GM19452 (cell line): ENCODE data around the gene XYLB.

Experiments
- ATAC-seq: cut with Tn5 transposase; IDR thresholded peaks from one replicate; pipeline ENCODE4 v1.9.1; 2021; ENCODE audit not compliant: unreplicated experiment

The XYLB gene

DNA sequence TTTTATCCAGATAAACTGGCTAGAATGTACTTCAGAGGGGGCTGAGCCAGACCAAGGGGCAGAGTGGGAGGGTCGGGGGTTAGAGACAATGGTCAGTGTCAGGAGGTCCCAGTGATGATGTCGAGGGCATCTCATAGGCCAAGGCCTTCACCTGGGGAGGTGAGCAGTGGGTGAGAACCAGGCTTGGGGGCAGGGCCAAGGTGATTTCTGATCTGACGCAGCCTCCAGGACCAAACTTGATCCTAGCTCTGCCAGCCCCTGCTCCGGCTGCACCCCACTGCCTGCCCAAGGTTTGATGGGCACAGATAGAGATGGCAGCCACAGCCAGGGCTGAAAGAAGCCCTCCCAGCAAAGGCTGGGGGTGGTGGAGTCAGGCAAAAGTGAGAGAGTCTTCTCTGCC is 14.9 kb downstream of the XYLB start:
- ATAC-seq = no peak

DNA sequence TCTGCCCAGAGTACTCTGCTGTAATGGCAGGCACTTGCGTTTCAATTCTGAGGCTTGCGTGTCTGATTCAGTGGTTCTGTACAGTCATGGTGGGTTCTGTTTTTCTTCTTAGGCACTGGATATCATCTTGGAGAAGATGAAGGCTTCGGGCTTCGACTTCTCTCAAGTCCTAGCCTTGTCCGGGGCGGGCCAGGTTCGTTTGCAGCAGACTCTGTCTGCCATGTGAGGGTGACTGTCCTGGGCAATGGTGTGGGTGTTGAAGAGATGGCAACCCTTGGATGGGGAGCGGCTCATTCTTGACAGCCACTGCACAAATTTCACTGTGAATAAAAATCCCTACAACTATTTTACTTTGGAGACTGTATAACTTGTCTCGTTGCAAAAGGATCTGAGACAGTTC is 16.2 kb downstream of the XYLB start:
- ATAC-seq = no peak

DNA sequence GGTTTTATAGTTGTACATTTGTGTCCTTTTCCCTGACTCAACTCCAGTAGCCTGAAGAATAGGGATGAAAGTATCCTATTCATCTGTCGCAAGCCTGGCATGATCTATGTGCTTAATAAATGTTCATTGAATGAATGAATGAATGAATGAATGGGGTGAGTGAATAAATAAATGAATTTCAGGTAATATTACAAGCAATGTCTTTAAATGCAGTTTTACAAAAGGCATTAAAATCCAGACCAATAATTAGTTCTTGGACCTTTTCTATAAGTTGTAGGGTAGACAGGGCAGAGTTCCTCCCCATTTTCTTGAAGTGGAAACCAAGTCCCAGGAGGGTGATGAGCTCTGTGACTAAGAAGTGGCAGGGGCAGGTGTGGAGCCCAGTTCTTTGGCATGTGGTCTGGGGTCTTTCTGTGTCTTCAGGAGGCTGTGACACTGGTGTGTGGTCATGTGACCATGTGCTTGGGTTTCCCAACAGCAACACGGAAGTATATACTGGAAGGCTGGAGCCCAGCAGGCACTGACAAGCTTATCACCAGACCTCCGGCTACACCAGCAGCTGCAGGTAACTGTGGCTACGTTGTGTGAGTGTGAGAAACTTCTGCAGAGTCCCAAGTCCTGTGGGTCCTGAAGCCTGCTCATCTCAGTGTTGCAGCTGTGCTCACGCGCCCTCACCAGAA is 18.3 kb downstream of the XYLB start:
- ATAC-seq = no peak

DNA sequence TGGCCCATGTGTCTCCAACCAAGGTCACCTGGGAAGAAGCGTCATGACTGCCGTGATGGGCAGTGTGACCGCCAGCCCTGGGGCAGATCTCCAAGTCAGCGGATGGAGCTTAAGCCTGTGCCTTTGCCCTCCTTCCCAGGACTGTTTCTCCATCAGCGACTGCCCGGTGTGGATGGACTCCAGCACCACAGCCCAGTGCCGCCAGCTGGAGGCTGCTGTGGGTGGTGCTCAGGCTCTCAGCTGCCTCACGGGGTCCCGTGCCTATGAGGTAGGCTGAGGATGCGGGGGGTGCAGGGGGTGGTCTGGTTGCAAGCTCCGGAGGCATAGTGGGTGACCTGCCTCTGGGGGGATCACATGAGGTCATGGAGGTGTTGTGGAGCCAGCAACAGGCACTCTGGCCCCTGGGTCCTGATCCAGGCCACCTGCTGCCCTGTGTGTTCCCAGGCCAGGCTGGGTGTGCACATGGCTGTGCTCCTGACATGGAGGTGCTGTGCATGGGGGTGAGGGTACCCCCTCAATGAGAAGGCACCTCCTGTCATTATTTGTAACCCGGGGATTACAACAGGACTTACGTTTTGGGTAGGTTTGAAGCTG is 19.0 kb downstream of the XYLB start:
- no peak for ATAC-seq

DNA sequence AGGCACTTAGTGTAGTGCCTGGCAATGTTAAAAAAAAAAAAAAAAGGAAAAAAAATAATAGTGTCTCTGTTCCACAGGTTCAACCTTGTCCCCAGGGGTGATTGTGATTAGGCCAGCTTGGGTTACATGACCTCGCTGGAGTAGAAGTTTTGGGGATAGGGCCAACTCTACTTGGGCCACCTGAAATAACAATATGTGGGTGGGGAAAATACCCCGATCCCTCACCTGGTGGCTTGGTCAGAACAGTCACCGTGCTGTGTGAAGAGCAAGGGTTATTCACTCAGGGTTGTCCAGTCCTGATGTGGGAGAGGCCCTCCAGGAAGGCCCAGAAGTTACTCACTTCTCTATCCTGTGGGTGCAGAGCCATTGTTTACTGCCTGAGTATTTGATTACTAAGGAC is 19.5 kb downstream of the XYLB start:
- ATAC-seq = no peak

DNA sequence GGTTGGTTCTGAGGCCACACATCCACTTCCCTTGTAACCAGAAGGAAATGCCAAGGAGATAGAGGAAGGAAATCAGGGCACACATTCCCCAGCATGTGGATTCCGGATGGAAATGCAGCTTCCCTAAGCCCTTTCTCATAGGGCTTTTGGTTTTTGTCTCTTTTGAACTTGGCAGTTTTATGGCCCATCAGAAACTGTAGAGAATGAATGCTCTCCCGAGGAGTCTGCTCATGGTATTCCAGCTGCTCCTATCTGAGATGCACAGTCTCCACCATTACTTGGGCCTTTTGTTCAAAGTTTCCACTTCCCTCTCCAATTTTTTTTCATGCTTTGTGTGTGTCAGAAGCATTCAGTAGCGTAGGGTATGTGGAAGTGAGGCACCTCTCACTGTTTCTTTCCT is 21.2 kb downstream of the XYLB start:
- ATAC-seq = no peak

DNA sequence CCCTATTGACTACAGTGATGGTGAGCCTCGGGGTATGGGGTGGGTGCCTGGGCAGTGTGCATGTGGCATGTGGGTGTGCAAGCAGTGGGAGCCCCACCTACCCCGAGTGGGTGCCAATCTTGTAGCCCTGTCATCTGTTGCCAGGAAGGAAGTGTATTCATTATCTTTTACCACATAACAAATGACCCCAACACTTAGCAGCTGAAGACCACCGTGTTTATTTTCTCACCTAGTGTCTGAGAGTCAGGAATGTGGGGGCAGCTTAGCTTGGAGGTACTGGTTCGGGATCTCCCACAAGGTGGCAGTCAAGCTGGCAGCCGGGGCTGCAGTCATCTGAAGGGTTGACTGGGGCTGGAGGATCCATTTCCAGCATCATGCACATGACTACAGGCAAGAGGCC is 21.7 kb downstream of the XYLB start:
- no peak for ATAC-seq

DNA sequence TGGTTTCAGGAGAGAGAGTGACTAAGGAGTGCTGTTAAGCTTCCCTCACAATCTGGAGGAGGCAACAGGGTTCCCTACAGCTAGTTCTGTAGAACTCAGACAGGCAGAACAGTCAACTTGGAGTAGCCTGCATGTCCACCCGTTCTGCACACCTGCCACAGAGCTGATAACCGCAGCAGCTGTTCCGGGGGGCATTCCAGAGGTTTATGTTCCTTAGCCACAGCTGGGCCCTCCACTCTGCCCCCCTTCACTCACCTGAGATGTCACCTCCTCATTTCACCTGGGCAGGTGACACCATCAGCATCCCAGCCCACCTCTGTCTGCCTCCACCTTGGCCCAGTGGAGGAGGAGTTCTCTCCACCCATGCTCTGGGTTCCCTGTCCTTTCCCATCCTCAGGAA is 22.6 kb downstream of the XYLB start:
- no peak for ATAC-seq

DNA sequence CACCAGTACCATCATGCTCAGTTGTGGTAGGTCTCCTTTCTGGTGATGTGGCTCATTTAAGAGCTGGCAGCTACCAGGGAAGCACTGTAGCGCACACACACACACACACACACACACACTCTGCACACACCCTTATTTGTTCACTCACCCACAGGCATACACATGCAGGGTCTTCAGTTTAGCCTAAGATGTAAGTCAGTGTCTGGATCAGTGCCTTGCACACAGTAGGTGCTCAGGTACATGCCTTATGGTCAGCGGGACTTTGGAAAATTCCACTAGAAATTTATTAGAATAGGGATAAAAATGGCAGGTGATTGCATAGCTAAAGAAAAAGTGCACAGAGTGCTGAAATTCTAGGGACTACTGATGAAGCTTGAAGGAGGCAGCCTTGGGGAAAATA is 23.6 kb downstream of the XYLB start:
- ATAC-seq = no peak

DNA sequence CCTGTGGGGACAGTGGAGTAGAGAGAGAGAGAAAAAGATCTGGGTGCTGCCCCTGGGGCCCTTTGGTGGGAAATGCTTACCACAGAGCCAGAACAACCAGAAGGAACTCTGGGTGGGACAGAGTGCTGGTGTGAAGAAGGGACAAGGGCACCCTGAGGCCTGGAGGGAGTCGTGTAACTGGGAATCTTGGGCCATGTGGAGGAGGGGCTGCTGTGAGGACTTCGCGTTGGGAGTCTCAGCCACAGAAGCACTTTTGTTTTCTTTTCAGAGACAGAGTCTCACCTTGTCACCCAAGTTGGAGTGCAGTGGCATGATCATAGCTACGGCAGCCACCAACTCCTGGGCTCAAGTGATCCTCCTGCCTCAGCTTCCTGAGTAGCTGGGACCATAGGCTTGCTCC is 24.3 kb downstream of the XYLB start:
- ATAC-seq = no peak

DNA sequence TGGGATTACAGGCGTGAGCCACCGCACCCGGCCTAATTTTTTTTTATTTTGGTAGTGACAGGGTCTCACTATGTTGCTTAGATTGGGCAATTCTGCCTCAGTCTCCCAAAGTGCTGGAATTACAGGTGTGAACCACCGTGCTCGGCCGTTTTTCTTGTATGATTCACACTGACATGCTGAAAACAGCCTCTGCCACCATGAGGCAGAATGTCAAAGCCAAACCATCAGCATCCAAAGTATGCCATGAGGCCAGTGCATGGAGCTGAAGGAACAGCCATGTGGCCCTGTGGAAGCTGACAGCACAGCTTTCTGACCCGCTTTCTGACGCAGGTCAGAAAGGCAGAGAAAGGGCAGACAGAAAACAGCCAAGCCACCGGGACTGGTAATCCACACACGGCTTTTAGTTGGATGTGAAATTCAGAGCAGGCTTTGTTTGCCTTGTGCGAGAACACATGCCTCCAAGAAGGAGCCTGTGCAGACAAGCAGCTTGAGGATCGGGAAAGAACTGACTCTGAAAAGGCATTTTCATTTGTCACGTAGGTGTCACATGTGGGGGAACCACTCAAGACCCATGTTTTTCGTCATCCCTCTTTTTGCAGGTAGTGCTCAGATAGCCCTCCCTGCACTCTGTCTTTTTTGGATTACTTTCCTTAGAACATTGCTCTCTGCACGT is 25.1 kb downstream of the XYLB start:
- ATAC-seq = no peak

DNA sequence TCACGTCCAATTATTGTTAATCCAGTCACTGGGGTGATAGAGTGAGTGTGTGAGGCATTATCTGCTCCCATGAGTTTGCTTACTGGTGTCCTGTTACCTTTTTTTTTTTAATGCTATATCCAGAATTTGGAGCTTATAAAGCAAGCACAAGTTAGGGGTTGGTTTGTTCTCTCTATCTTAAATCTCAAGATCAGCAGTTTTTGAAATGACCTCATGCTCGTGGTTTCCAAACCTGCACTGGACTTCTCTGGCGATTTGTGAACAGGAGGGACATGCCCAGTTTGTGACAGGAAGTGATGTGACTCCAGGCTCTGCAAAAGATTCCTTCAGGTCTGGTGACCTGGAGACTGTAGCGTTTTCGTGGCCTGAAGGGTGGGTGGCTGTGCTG is 25.6 kb downstream of the XYLB start:
- no peak for ATAC-seq

DNA sequence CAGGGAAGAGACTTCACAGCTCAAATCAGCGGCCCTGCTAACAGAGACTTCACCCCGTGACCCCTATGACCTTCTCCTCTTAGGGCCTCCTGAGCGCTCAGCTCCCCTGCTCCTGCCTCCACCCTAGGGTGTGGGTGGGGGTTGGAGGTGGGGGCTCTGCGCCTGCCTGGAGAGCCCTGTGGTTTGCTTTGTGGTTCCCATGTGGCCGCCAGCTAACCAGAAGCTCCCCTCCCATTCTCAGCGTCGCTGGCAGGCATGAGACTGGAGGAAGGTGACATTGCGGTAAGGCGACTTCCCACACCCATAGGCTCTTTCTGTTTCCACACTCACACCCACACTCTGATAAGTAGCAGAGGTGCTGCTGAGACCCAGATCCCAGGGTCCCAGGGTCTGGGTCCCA is 27.6 kb downstream of the XYLB start:
- no peak for ATAC-seq

DNA sequence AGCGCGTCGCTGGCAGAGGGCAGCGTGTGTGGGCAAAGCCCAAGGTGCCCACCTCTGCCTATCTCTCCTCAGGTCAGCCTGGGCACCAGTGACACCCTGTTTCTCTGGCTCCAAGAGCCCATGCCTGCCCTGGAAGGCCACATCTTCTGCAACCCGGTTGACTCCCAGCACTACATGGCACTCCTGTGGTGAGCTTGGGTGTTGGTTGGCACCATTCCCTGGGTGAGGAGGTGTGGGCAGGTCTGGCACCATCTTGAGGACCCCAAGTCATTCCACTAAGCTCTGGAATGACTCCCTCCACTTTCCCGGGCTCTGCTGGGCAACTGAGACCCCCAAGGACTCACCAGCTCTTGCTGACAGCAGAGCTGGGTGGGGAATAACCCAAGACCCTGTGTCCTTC is 28.5 kb downstream of the XYLB start:
- ATAC-seq = no peak

DNA sequence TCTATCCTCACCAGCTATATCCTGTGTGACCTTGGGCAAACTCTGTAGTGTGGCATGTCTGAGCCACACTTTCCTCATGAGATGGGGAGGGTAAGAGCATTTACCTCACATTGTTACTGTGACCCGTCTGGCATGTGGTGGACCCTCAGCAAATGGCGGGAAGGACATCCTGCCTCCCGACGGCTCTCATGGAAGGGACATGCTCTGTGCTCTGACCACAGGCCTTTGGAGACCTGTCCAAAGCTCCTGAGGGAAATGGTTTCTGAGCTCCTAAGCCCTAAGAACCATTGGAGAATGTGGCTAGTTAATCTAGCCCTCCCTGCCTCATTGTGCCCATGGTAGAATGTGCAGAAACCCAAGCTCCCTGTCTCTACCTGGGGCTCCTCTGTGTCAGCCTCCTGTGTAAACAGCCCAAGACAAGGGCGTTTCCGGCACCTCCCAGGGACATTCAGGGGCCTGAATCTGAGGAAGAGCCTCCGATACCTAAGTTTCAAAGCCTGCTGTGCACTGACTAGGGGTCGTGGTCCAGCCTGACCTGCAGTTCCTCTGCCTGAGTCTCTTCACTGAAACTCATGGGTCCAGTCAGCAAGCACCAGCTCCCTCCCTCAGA is 29.0 kb downstream of the XYLB start:
- no peak for ATAC-seq

DNA sequence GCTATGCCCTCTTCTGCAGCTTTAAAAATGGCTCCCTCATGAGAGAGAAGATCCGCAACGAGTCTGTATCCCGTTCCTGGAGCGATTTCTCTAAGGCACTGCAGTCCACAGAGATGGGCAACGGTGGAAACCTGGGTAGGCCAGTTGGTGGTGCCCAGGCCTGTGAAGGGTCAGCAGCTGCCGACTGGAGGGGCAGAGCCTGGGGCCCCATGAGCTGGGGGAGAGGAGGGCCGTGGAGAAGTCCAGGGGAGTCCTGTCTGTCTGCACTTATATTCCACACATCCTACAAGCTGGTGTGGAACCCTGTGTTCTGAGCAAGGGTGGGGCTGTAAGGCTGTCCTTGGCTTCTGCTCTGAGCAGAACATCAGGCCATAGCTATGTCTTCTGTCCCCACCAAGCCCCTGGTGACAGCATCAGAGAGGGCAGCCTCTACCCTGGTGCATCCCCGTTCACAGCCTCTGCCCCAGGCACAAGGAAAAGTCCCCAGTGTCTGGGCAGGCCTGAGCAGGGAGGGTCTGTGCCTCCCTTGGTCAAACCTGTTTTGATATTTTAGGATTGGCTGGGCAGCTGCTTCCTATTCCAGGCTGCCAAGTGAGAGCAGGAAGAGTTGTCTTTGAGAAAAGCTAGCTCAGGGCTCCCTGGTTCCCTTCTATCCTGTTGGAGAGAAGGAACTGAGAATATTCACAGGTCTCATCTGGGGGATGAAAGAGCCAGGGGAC is 29.7 kb downstream of the XYLB start:
- ATAC-seq = no peak

DNA sequence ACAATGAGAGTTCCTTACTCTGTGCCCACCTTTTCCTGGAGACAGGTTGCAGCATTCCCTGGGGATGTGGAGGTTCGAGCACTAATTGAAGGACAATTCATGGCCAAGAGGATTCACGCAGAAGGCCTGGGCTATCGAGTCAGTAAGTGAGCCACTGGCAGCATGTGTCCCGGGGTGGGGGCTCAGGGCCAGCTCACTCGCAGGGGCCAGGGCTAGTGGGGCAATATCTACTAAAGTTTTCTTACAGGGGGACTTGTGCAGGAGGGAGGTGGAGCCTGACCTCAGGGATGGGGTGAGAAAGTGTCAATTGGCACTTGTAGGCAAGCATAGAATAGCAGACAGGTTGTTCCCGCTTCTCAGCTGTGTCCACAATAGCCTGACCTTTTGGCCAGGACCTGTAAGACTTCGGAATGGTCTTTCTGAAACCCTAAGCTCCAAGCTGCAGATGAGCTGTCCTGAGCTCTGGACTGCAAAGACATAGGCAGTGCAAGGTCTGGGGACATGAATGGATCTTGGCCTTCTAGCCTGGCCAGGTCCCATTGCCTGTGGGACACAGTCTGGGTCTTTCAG is 32.7 kb downstream of the XYLB start:
- ATAC-seq = no peak

DNA sequence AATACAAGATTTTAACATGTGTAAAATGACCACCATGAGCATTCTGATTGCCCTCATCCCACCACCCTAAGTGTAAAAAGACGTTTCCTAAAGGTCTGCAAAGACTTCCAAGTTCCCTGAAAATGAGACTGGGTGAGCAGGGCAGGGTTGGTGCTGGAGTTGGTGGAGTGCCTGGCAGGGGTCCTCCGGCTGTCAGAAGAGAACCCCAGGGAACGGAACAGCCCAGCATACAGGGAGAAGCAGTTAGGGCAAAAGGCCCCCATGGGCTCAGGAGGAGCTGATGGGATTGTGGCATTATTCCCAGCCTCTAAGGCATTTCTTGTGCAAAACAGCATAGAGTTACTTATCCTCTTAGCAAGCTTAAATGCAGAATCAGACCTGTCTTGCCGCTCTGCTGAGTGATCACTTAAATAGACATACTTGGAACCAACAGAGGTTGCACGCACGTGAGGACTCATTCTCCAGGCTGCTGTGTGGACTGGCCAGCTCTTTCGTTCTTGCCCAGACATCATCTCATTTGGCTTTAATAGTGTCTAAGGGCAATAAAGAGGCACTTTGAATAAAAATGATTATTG is 36.0 kb downstream of the XYLB start:
- no peak for ATAC-seq

DNA sequence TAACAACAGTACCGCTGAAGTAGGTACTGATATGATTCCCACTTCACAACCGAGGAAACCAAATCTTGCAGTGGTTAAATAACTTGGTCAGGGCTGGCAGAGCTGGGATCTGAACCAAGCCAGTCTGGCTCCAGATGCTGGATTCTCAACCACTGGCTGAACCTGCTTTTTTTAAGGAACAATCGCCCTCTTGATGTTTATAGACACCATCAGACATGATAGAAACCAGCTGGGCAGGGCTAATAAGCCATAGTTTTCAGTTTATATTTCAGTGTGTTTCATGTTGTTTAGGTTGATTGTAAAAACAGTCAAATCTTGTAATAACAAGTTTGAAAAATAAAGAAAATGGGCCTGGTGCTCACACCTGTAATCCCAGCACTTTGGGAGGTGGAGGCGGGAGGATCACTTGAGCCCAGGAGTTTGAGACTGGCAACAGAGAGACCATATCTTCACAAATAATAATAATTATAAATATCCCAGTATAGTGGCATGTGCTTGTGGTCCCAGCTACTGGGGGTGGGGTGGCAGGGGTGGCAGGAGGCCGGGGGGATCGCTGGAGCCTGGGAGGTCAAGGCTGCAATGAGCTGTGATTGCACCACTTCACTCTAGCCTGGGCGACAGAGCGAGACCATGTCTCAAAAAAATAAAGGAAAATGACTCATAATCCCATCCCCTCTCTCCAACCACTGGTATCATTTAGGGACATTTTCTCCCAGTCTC is 36.7 kb downstream of the XYLB start:
- no peak for ATAC-seq

DNA sequence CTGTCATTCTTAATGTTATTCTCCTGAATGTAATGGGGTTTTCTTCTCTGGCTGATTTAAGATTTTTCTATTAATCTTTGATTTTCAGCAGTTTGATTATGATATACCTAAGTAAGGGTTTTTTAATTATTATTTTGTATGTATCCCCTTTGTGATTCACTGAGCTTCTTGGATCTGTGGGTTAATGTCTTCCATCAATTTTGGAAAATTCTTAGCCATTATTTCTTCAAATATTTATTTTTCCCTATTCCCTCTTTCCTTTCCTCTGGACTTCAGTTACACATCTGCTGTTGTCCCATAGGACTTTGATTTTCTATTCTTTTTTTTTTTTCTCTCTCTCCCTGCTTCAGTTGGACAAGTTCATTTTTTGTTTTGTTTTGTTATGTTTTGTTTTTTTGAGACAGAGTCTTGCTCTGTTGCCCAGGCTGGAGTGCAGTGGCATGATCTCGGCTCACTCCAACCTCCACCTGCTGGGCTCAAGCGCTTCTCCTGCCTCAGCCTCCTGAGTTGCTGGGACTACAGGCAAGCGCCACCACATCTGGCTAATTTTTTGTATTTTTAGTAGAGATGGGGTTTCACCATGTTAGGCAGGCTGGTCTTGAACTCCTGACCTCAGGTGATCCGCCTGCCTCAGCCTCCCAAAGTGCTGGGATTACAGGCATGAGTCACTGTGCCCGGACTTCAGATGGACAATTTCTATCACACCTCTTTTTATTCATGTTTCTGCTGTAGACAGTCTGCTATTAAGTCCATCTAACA is 40.6 kb downstream of the XYLB start:
- ATAC-seq = no peak
